Stimulated activated CD8-positive, alpha-beta memory T cell treated with anti-CD3 and anti-CD28 coated beads, Interleukin-12 subunit alpha, Interleukin-12 subunit beta, amount 100 ng/mL, for 4 hours (primary cell): Measurements from ENCODE around the gene ALAD.

Source experiments
- DNase-seq: peaks from one replicate; pipeline ENCODE4 v3.0.0-alpha.2; 2020; ENCODE audit warnings: low read depth

Gene ALAD

GRCh38 chr9:113345671-113346070 is 55.4 kb downstream of the ALAD start:
- no peak for DNase-seq

- DNase-seq, result no peak
Observed at GRCh38 chr9:113345190-113345589, 55.9 kb downstream of the ALAD start.

- no peak for DNase-seq
Observed at GRCh38 chr9:113343732-113344231, 57.3 kb downstream of the ALAD start.

GRCh38 chr9:113341712-113342410 is 59.2 kb downstream of the ALAD start:
- DNase-seq, result no peak

GRCh38 chr9:113340011-113340699 is 60.9 kb downstream of the ALAD start, which contains the start of gene WDR31:
Gene WDR31 (minus strand): TSS chr9:113340275. CDS start chr9:113332022, 8,253 bp downstream.
- DNase-seq, result peak; percentile 72

- DNase-seq, result no peak
Observed at GRCh38 chr9:113337714-113338113, 63.4 kb downstream of the ALAD start.
